Thymus (tissue), 11 donors: ENCODE results near the gene CALCA. TPM values are rescaled to one million over a fixed set of nuclear protein-coding genes. Genes with fewer than 3 reads are reported as not detected.

Experiments used
- DNase-seq, 9 donors: peaks; one replicate each; pipeline ENCODE4 v3.0.0-alpha.2; 2013; ENCODE audit warnings: low spot score in 9 of 9, low read depth in 6 of 9, missing footprints in 1 of 9
- H3K27ac ChIP-seq, 2 donors: one replicate each; pipeline ENCODE4 v1.5.1; 2013; ENCODE audit warnings: control low read depth in 1 of 2, low read depth in 1 of 2, low read length in 1 of 2, mild to moderate bottlenecking in 1 of 2, moderate library complexity in 1 of 2
- H3K27me3 ChIP-seq, 2 donors: one replicate each; pipeline ENCODE4 v1.5.1; 2013; ENCODE audit warnings: low read length in 1 of 2; ENCODE audit not compliant: control insufficient read depth in 2 of 2, insufficient read depth in 1 of 2
- H3K36me3 ChIP-seq, 2 donors: one replicate each; pipeline ENCODE4 v1.5.1; 2013; ENCODE audit warnings: low read length in 1 of 2, mild to moderate bottlenecking in 1 of 2, moderate library complexity in 1 of 2; ENCODE audit not compliant: control insufficient read depth in 2 of 2, insufficient read depth in 2 of 2
- H3K4me1 ChIP-seq, 2 donors: one replicate each; pipeline ENCODE4 v1.5.1; 2013; ENCODE audit warnings: low read length in 2 of 2; ENCODE audit not compliant: control insufficient read depth in 2 of 2, insufficient read depth in 2 of 2
- H3K4me3 ChIP-seq, 2 donors: one replicate each; pipeline ENCODE4 v1.5.1; 2013; ENCODE audit warnings: low read length in 2 of 2, control low read depth in 1 of 2, mild to moderate bottlenecking in 1 of 2
- H3K9me3 ChIP-seq, 2 donors: one replicate each; pipeline ENCODE4 v1.5.1; 2013; ENCODE audit warnings: low read length in 1 of 2, mild to moderate bottlenecking in 1 of 2; ENCODE audit not compliant: control insufficient read depth in 2 of 2, insufficient read depth in 1 of 2
- WGBS: extraction: QIAGEN DNeasy Blood & Tissue Kit; methylation state at CpG from one replicate; pipeline ENCODE4 v1.1.7; 2013; 5-methylcytosine and 5-hydroxymethylcytosine counted together
- polyA plus RNA-seq: library from polyadenylated mRNA; stranded (reverse); fragments of 200-250 nt; gene quantifications from one replicate; pipeline ENCODE4 v1.2.3, GENCODE V29; 2013
- total RNA-seq: library from RNA; stranded (reverse); fragments of 120-200 nt; gene quantifications from one replicate; pipeline ENCODE4 v1.2.4, GENCODE V29; 2013
- donor health status: healthy.

Gene CALCA
- total and polyA plus RNA-seq, 2 donors = 0.61 to 4.6 TPM

- 91% methylated on average over 1 of the region's 1 CpG for WGBS
- no peaks in the 10 kb centered on the region for H3K36me3 ChIP-seq
- no peak for DNase-seq
These were observed 5.1 kb upstream of the CALCA start for GRCh38 chr11:14977101-14977880.

GRCh38 chr11:14975252-14975587, 3.1 kb upstream of the CALCA start:
- Histone ChIP-seq H3K4me3 (no peak overlapping the region), H3K9me3 (peaks cover 0 to 5% of the 10 kb centered on the region in 2 donors), H3K27ac (no peak overlapping the region), H3K27me3 (peaks cover 42 to 71% of the 10 kb centered on the region in 2 donors), H3K4me1 (peaks cover 0 to 20% of the 10 kb centered on the region in 2 donors), H3K36me3 (no peaks in the 10 kb centered on the region)
- WGBS = 5% methylated on average over 12 of the region's 12 CpGs
- no peak for DNase-seq

More at GRCh38 chr11:14977101-14977880, 5.1 kb upstream of the CALCA start:
- Histone ChIP-seq H3K4me3 (no peak overlapping the region), H3K27me3 (peaks cover 31 to 54% of the 10 kb centered on the region in 2 donors), H3K27ac (no peak overlapping the region), H3K9me3 (no peaks in the 10 kb centered on the region), H3K4me1 (peaks cover 0 to 17% of the 10 kb centered on the region in 2 donors)

- peaks cover 42 to 76% of the 10 kb centered on the region in 2 donors for H3K27me3 ChIP-seq
- peaks cover 0 to 20% of the 10 kb centered on the region in 2 donors for H3K4me1 ChIP-seq
- DNase-seq = peak in 5 of 9 donors; percentile 13 to 50 (median 17)
- H3K36me3 ChIP-seq = no peaks in the 10 kb centered on the region
- no peak overlapping the region for H3K4me3 ChIP-seq
- peaks cover 0 to 5% of the 10 kb centered on the region in 2 donors for H3K9me3 ChIP-seq
- 3% methylated on average over 27 of the region's 27 CpGs for WGBS
- no peak overlapping the region for H3K27ac ChIP-seq
These were observed 2.5 kb upstream of the CALCA start for GRCh38 chr11:14974515-14975251.

- DNase-seq = peak in 2 of 9 donors; percentile 10 to 12
These were observed 1.7 kb upstream of the CALCA start for GRCh38 chr11:14973621-14974514.

GRCh38 chr11:14972581-14973495, 687 bp upstream of the CALCA start:
- Histone ChIP-seq H3K27me3 (peaks cover 38 to 85% of the 10 kb centered on the region in 2 donors), H3K4me1 (peaks cover 0 to 20% of the 10 kb centered on the region in 2 donors), H3K27ac (no peak overlapping the region), H3K9me3 (peaks cover 0 to 5% of the 10 kb centered on the region in 2 donors), H3K36me3 (no peaks in the 10 kb centered on the region), H3K4me3 (no peak overlapping the region)
- no peak for DNase-seq
- 21% methylated on average over 22 of the region's 22 CpGs for WGBS

More at GRCh38 chr11:14973621-14974514, 1.7 kb upstream of the CALCA start:
- H3K9me3 ChIP-seq = peaks cover 0 to 5% of the 10 kb centered on the region in 2 donors
- H3K36me3 ChIP-seq = no peaks in the 10 kb centered on the region
- no peak overlapping the region for H3K27ac ChIP-seq
- 3% methylated on average over 64 of the region's 64 CpGs for WGBS
- H3K27me3 ChIP-seq = peaks cover 42 to 82% of the 10 kb centered on the region in 2 donors
- no peak overlapping the region for H3K4me3 ChIP-seq
- peaks cover 0 to 20% of the 10 kb centered on the region in 2 donors for H3K4me1 ChIP-seq

- Histone ChIP-seq H3K27ac (no peak overlapping the region), H3K4me1 (peaks cover 0 to 20% of the 10 kb centered on the region in 2 donors), H3K36me3 (no peaks in the 10 kb centered on the region), H3K27me3 (peaks cover 34 to 61% of the 10 kb centered on the region in 2 donors), H3K4me3 (no peak overlapping the region), H3K9me3 (peaks cover 0 to 5% of the 10 kb centered on the region in 2 donors)
- DNase-seq = peak in 3 of 9 donors; percentile 4 to 32 (median 20)
- 19% methylated on average over 7 of the region's 7 CpGs for WGBS
These were observed 2.2 kb downstream of the CALCA start for GRCh38 chr11:14969901-14970323.

- Histone ChIP-seq H3K27me3 (peaks cover 15 to 39% of the 10 kb centered on the region in 2 donors), H3K9me3 (peaks cover 0 to 5% of the 10 kb centered on the region in 2 donors), H3K4me3 (no peak overlapping the region), H3K36me3 (no peaks in the 10 kb centered on the region), H3K27ac (no peak overlapping the region), H3K4me1 (peaks cover 0 to 3% of the 10 kb centered on the region in 2 donors)
- DNase-seq = no peak
- 88% methylated on average over 5 of the region's 5 CpGs for WGBS
These were observed 4.4 kb downstream of the CALCA start for GRCh38 chr11:14967581-14968243.
